Adrenal gland (tissue), 12 donors: ENCODE data around the gene GPR146. TPM values are rescaled to one million over a fixed set of nuclear protein-coding genes. Genes with fewer than 3 reads are reported as not detected.

ENCODE experiments used
- DNase-seq, 7 donors: peaks; one replicate each; pipeline ENCODE4 v3.0.0-alpha.2; 2019 to 2020
- H3K27ac ChIP-seq, 5 donors: fragments of 200-600 bp; sonication (generic) in 4 of 5; 1 replicate in 3 of 5; 2 replicates in 2 of 5; pipeline versions ENCODE4 v1.5.1 to v1.8.0; 2016 to 2020; ENCODE audit warnings: mild to moderate bottlenecking in 1 of 5
- H3K27me3 ChIP-seq: fragments of 200-600 bp; 2 replicates; pipeline ENCODE4 v1.8.0; 2021
- H3K36me3 ChIP-seq, 2 donors: fragments of 200-600 bp; replicated peaks in 1 of 2; 1 replicate in 1 of 2; 2 replicates in 1 of 2; pipeline versions ENCODE4 v1.5.1 to v1.8.0; 2018 to 2022
- H3K4me1 ChIP-seq, 2 donors: fragments of 200-600 bp; replicated peaks in 1 of 2; 1 replicate in 1 of 2; 2 replicates in 1 of 2; pipeline versions ENCODE4 v1.5.1 to v1.8.0; 2018 to 2021
- H3K4me3 ChIP-seq, 4 donors: fragments of 200-600 bp; sonication (generic) in 3 of 4; one replicate each; pipeline ENCODE4 v1.5.1; 2016 to 2018
- H3K9me3 ChIP-seq, 3 donors: fragments of 200-600 bp; sonication (generic) in 1 of 3; replicated peaks in 1 of 3; 1 replicate in 2 of 3; 2 replicates in 1 of 3; pipeline versions ENCODE4 v1.5.1 to v1.8.0; 2016 to 2021
- CTCF ChIP-seq, 6 experiments: fragments of 450-650 bp in 4 of 6; fragments of 200-600 bp in 2 of 6; sonication (generic) in 1 of 6; IDR thresholded peaks; 1 replicate in 5 of 6; 2 replicates in 1 of 6; pipeline versions ENCODE4 v1.5.1 to v1.8.0; 2016 to 2021; ENCODE audit warnings: antibody characterized with exemption in 6 of 6, mild to moderate bottlenecking in 2 of 6, moderate library complexity in 1 of 6
- POLR2A ChIP-seq, 2 donors: fragments of 450-650 bp; IDR thresholded peaks; one replicate each; pipeline ENCODE4 v1.6.1; 2017; ENCODE audit warnings: antibody characterized with exemption in 2 of 2, mild to moderate bottlenecking in 2 of 2, moderate library complexity in 1 of 2
- WGBS, 4 donors: extraction: QIAGEN DNeasy Blood & Tissue Kit in 2 of 4; methylation state at CpG; one replicate each; pipeline versions ENCODE4 v1.1.5 to v1.1.7; 2013 to 2017; 5-methylcytosine and 5-hydroxymethylcytosine counted together
- intact Hi-C, 2 donors: fragments of 100-400 bp; cut with DNase I; formaldehyde crosslinking; loops; one replicate each; pipeline versions ENCODE4 v1.14.1 to v1.15.0; 2022 to 2023
- polyA plus RNA-seq, 3 donors: library from polyadenylated mRNA; stranded (reverse); fragments of 200-250 nt in 2 of 3; fragments of 350-450 nt in 1 of 3; fragmentation: Illumina TruSeq in 1 of 3; extraction: RNeasy Lipid Tissue Mini Kit (QIAGEN cat#74804) in 1 of 3; gene quantifications; one replicate each; pipeline ENCODE4 v1.2.3, GENCODE V29; 2013 to 2014
- total RNA-seq, 9 donors: library from RNA; depleted of rRNA in 4 of 9; stranded (reverse); fragments of >200 nt in 4 of 9; fragments of 120-200 nt in 1 of 9; fragmentation: NEBNext Ultra II Directional in 1 of 9; extraction: Animal tissue kit (Norgen Biotek cat#: 25700) in 1 of 9; gene quantifications; one replicate each; pipeline versions ENCODE4 v1.1.0 to v1.2.4, GENCODE V29; 2013 to 2023
- donor health status: healthy with polysubstance abuse.
- donor health status: Bipolar disorder and iron deficiency.
- donor health status: DM: yes; HTN: yes; CAD: no.
- donor health status: DM: no; HTN: no; CAD: no.
- donor health status: DM: no; HTN: no; CAD: no.
- donor health status: DM: yes; HTN: yes; CAD: no.

Gene GPR146
- total and polyA plus RNA-seq, 12 donors: 0.90 to 17.3 (median 8.7) TPM

- no peak overlapping the region for H3K4me3 ChIP-seq
- H3K36me3 ChIP-seq: peaks cover 0 to 3% of the 10 kb centered on the region in 2 donors
- TF ChIP-seq POLR2A (IDR thresholded peaks at IDR 0.05) (no peak), CTCF (IDR thresholded peaks at IDR 0.05) (no peak)
These were observed 48.1 kb upstream of the GPR146 start for GRCh38 chr7:996079-996872.

GRCh38 chr7:997404-998395 is 46.6 kb upstream of the GPR146 start:
- peaks cover 0 to 3% of the 10 kb centered on the region in 2 donors for H3K36me3 ChIP-seq
- no peak overlapping the region for H3K27ac ChIP-seq
- H3K9me3 ChIP-seq: no peaks in the 10 kb centered on the region
- H3K4me3 ChIP-seq: no peak overlapping the region
- no peaks in the 10 kb centered on the region for H3K4me1 ChIP-seq
- 79 to 85% (median 82%) methylated on average over 25 to 45 of the region's 45 CpGs for WGBS, 4 donors
- no peaks in the 10 kb centered on the region for H3K27me3 ChIP-seq
- intact Hi-C loops: loop anchor here in 1 of 2 donors (10.0 kb wide), 1 partner anchor 177 kb away; no protein-coding TSS in a partner anchor
- no peak for TF ChIP-seq POLR2A (IDR thresholded peaks at IDR 0.05)
- TF ChIP-seq CTCF (IDR thresholded peaks at IDR 0.05): no peak
- DNase-seq: no peak

More at GRCh38 chr7:996079-996872, 48.1 kb upstream of the GPR146 start:
- H3K9me3 ChIP-seq: no peaks in the 10 kb centered on the region
- WGBS, 4 donors: 84 to 89% (median 89%) methylated on average over 14 to 38 of the region's 38 CpGs; no CpG with 5 or more reads in 1 of the 4 donors
- no peaks in the 10 kb centered on the region for H3K27me3 ChIP-seq
- H3K27ac ChIP-seq: no peak overlapping the region
- peaks cover 0 to 3% of the 10 kb centered on the region in 2 donors for H3K4me1 ChIP-seq
- no peak for DNase-seq
- intact Hi-C loops: loop anchor here in 1 of 2 donors (10.0 kb wide), 1 partner anchor 179 kb away; no protein-coding TSS in a partner anchor

GRCh38 chr7:999149-999879 is 45.0 kb upstream of the GPR146 start:
- WGBS, 4 donors: 75 to 89% (median 86%) methylated on average over 16 to 28 of the region's 28 CpGs
- Histone ChIP-seq H3K27me3 (no peaks in the 10 kb centered on the region), H3K27ac (no peak overlapping the region), H3K9me3 (no peaks in the 10 kb centered on the region), H3K36me3 (peaks cover 0 to 3% of the 10 kb centered on the region in 2 donors), H3K4me1 (peaks cover 0 to 2% of the 10 kb centered on the region in 2 donors), H3K4me3 (no peak overlapping the region)
- DNase-seq: no peak
- intact Hi-C loops: loop anchor here in 1 of 2 donors (10.0 kb wide), 1 partner anchor 175 kb away; no protein-coding TSS in a partner anchor
- TF ChIP-seq CTCF (IDR thresholded peaks at IDR 0.05): no peak
